Panc1 (cell line): ENCODE measurements around the gene ZFP28. TPM values are rescaled to one million over a fixed set of nuclear protein-coding genes. Genes with fewer than 3 reads are reported as not detected.
A peak's percentile ranks its signal among the peaks of the same experiment; 100 is the strongest.

Experiments
- ATAC-seq: fragments of 200-7000 bp; cut with Tn5 transposase; 2 replicates; pipeline ENCODE4 v1.9.1; 2020; ENCODE audit warnings: mild to moderate bottlenecking, moderate library complexity
- BruUV-seq: library from RNA; stranded (reverse); fragments of 400-500 nt; replicated peaks from 2 replicates; lab custom pipeline; 2021; lab: Mats Ljungman, UMichigan
- CTCF ChIA-PET: fragments of 300-600 bp; sonication (Branson Sonifier 250); formaldehyde crosslinking; loops from one replicate; lab custom pipeline; 2022; ENCODE audit warnings: antibody characterized with exemption; lab: Charles Lee
- POLR2A ChIA-PET: fragments of 300-600 bp; sonication (Branson Sonifier 250); formaldehyde crosslinking; loops from one replicate; lab custom pipeline; 2022; ENCODE audit warnings: antibody characterized with exemption; lab: Charles Lee
- DNase-seq: peaks from one replicate; pipeline ENCODE4 v3.0.0-alpha.2; 2010; ENCODE audit warnings: low read depth, low spot score
- H3K27ac ChIP-seq: 2 replicates; pipeline ENCODE4 v1.5.1; 2011; ENCODE audit warnings: mild to moderate bottlenecking, low read length, inconsistent platforms
- H3K27me3 ChIP-seq: fragments of 200-500 bp; sonication (Bioruptor generic); 2 replicates; pipeline ENCODE4 v1.6.0; 2014; ENCODE audit warnings: low read length, inconsistent platforms; ENCODE audit not compliant: control insufficient read depth, insufficient read depth
- H3K36me3 ChIP-seq: fragments of 200-500 bp; sonication (Bioruptor generic); 2 replicates; pipeline ENCODE4 v1.5.1; 2014; ENCODE audit warnings: inconsistent platforms, mild to moderate bottlenecking, low read length, moderate library complexity; ENCODE audit not compliant: control insufficient read depth, insufficient read depth
- H3K4me1 ChIP-seq: 2 replicates; pipeline ENCODE4 v1.5.1; 2011; ENCODE audit warnings: inconsistent platforms, mild to moderate bottlenecking, low read length, moderate library complexity; ENCODE audit not compliant: control insufficient read depth, insufficient read depth
- H3K4me3 ChIP-seq, 2 experiments: 2 replicates each; pipeline ENCODE4 v1.5.1; 2011 to 2012; ENCODE audit warnings: low read depth in 2 of 2, low read length in 2 of 2, mild to moderate bottlenecking in 2 of 2, inconsistent platforms in 1 of 2, moderate library complexity in 1 of 2
- H3K9me3 ChIP-seq: fragments of 200-500 bp; sonication (Bioruptor generic); 2 replicates; pipeline ENCODE4 v1.5.1; 2014; ENCODE audit warnings: low read depth, mild to moderate bottlenecking, inconsistent platforms, low read length, moderate library complexity; ENCODE audit not compliant: control insufficient read depth, insufficient read depth
- POLR2AphosphoS5 ChIP-seq: IDR thresholded peaks from 2 replicates; pipeline ENCODE4 v1.6.1; 2012; ENCODE audit warnings: mild to moderate bottlenecking, low read depth, low read length, moderate library complexity
- SIN3A ChIP-seq: IDR thresholded peaks from 2 replicates; pipeline ENCODE4 v1.6.1; 2012; ENCODE audit warnings: low read depth, mild to moderate bottlenecking, low read length, moderate library complexity, borderline replicate concordance; ENCODE audit not compliant: insufficient read depth
- TCF7L2 ChIP-seq: IDR thresholded peaks from 2 replicates; pipeline ENCODE4 v1.6.1; 2011; ENCODE audit warnings: mild to moderate bottlenecking, low read depth, low read length, inconsistent platforms
- in situ Hi-C: cut with HindIII; loops from 2 replicates; pipeline ENCODE4 v1.10.0; 2016; ENCODE audit warnings: low sequenced_read_pairs, low pct_unique_long_range_greater_than_20kb
- intact Hi-C: fragments of 100-400 bp; cut with micrococcal nuclease; formaldehyde crosslinking; loops from one replicate; pipeline ENCODE4 v1.10.0; 2022; ENCODE audit not compliant: unreplicated experiment
- total RNA-seq: library from RNA; stranded (reverse); gene quantifications from one replicate; pipeline ENCODE4 v1.2.1, GENCODE V29; 2021; ENCODE audit not compliant: unreplicated experiment
- TF ChIP-seq, protein P1 (sequence below): fragments of 450-650 bp; IDR thresholded peaks from 2 replicates; pipeline ENCODE4 v1.5.1; 2017; ENCODE audit warnings: mild to moderate bottlenecking
- TF ChIP-seq, protein P2 (sequence below), 2 experiments: IDR thresholded peaks; 2 replicates each; pipeline ENCODE4 v1.6.1; 2011 to 2012; ENCODE audit warnings: low read depth in 2 of 2, control low read depth in 1 of 2, low read length in 1 of 2, mild to moderate bottlenecking in 1 of 2, moderate library complexity in 1 of 2; ENCODE audit not compliant: insufficient read depth in 1 of 2

Gene ZFP28
- total RNA-seq, 1 experiment from 2014 or later, result not detected

DNA sequence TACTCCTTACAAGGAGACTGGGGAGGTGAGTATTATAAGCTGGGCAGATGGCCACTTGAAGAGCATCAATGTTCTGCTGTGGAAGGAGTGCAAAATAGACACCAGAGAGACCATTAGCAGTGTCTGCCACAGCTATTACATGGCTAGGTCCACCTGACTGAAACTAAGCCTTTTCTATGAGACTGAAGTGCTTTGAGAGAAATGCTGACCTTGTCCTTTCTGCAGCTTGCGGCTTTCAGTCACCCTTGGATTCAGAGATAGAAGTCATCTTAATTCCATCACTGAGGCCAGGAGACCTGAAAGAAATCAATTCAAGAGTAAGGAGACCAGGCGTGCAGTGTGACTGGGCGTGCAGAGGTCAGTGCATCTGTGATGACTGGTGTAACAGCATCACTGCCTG is 1.3 kb upstream of the ZFP28 start:
- CTCF ChIA-PET, result no interaction called here
- ATAC-seq (no peak), DNase-seq (no peak)
- no peaks in the 10 kb centered on the region for H3K4me1 ChIP-seq
- peaks cover 27% of the 10 kb centered on the region for H3K9me3 ChIP-seq
- POLR2A ChIA-PET, result no interaction called here
- intact Hi-C loops (no loop called here), in situ Hi-C loops (no loop called here)
- no peak overlapping the region for H3K27ac ChIP-seq
- BruUV-seq, result no TSS peak
- no peaks in the 10 kb centered on the region for H3K27me3 ChIP-seq
- TF ChIP-seq TCF7L2 (no peak), POLR2AphosphoS5 (no peak), SIN3A (no peak)
- TF ChIP-seq, protein P1, sequence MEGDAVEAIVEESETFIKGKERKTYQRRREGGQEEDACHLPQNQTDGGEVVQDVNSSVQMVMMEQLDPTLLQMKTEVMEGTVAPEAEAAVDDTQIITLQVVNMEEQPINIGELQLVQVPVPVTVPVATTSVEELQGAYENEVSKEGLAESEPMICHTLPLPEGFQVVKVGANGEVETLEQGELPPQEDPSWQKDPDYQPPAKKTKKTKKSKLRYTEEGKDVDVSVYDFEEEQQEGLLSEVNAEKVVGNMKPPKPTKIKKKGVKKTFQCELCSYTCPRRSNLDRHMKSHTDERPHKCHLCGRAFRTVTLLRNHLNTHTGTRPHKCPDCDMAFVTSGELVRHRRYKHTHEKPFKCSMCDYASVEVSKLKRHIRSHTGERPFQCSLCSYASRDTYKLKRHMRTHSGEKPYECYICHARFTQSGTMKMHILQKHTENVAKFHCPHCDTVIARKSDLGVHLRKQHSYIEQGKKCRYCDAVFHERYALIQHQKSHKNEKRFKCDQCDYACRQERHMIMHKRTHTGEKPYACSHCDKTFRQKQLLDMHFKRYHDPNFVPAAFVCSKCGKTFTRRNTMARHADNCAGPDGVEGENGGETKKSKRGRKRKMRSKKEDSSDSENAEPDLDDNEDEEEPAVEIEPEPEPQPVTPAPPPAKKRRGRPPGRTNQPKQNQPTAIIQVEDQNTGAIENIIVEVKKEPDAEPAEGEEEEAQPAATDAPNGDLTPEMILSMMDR, result no peak
- TF ChIP-seq, protein P2, sequence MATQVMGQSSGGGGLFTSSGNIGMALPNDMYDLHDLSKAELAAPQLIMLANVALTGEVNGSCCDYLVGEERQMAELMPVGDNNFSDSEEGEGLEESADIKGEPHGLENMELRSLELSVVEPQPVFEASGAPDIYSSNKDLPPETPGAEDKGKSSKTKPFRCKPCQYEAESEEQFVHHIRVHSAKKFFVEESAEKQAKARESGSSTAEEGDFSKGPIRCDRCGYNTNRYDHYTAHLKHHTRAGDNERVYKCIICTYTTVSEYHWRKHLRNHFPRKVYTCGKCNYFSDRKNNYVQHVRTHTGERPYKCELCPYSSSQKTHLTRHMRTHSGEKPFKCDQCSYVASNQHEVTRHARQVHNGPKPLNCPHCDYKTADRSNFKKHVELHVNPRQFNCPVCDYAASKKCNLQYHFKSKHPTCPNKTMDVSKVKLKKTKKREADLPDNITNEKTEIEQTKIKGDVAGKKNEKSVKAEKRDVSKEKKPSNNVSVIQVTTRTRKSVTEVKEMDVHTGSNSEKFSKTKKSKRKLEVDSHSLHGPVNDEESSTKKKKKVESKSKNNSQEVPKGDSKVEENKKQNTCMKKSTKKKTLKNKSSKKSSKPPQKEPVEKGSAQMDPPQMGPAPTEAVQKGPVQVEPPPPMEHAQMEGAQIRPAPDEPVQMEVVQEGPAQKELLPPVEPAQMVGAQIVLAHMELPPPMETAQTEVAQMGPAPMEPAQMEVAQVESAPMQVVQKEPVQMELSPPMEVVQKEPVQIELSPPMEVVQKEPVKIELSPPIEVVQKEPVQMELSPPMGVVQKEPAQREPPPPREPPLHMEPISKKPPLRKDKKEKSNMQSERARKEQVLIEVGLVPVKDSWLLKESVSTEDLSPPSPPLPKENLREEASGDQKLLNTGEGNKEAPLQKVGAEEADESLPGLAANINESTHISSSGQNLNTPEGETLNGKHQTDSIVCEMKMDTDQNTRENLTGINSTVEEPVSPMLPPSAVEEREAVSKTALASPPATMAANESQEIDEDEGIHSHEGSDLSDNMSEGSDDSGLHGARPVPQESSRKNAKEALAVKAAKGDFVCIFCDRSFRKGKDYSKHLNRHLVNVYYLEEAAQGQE (IDR thresholded peaks at IDR 0.05; ENCODE audit: insufficient read depth in 1 of 2, low read depth in 2 of 2, low read length in 1 of 2), result no peak
- no peak overlapping the region for H3K4me3 ChIP-seq
- no peaks in the 10 kb centered on the region for H3K36me3 ChIP-seq

DNA sequence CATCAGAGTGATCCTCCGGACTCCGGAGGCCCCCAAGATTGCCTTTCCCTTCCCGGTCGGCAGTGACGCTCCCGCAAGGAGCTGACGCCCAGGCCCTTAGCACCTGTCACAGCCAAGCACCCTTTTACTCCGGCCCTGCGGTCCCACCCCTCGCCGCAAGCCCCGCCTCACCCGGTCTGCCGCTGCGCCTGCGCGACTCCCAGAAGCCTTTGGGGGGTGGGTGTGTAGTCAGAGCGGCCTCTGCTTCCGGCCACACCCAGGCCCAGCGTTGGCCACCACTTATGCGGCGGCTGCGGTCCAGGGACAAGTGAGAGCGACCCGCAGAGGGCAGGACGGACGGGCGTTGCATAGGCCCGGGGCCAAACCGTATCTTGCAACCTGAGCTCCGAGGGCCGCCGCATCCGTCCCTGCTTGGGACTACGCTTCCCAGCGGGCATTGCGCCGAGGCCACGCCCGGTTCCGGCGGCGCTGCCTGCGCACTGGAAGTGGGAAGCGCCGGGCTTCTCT is 441 bp upstream of the ZFP28 start:
- no peaks in the 10 kb centered on the region for H3K4me1 ChIP-seq
- ChIA-PET CTCF (no interaction called here), POLR2A (no interaction called here)
- H3K27me3 ChIP-seq, result no peaks in the 10 kb centered on the region
- no peaks in the 10 kb centered on the region for H3K36me3 ChIP-seq
- DNase-seq (no peak), ATAC-seq (no peak)
- intact Hi-C loops, result no loop called here
- H3K9me3 ChIP-seq, result peaks cover 27% of the 10 kb centered on the region
- BruUV-seq, result no TSS peak
- in situ Hi-C loops, result no loop called here
- no peak overlapping the region for H3K27ac ChIP-seq
- TF ChIP-seq TCF7L2 (no peak), SIN3A (no peak), POLR2AphosphoS5 (no peak)
- TF ChIP-seq, protein P2 (IDR thresholded peaks at IDR 0.05; ENCODE audit: insufficient read depth in 1 of 2, low read depth in 2 of 2, low read length in 1 of 2), result no peak
- TF ChIP-seq, protein P1, result no peak
- peak overlapping the region in 1 of 2 experiments; percentile 29; a peak in 1 of 4 replicates for H3K4me3 ChIP-seq
